Measurements from ENCODE around the gene DEUP1. TPM values are rescaled to one million over a fixed set of nuclear protein-coding genes. Genes with fewer than 3 reads are reported as not detected.
A peak's percentile ranks its signal among the peaks of the same experiment; 100 is the strongest.

Gene DEUP1, protein sequence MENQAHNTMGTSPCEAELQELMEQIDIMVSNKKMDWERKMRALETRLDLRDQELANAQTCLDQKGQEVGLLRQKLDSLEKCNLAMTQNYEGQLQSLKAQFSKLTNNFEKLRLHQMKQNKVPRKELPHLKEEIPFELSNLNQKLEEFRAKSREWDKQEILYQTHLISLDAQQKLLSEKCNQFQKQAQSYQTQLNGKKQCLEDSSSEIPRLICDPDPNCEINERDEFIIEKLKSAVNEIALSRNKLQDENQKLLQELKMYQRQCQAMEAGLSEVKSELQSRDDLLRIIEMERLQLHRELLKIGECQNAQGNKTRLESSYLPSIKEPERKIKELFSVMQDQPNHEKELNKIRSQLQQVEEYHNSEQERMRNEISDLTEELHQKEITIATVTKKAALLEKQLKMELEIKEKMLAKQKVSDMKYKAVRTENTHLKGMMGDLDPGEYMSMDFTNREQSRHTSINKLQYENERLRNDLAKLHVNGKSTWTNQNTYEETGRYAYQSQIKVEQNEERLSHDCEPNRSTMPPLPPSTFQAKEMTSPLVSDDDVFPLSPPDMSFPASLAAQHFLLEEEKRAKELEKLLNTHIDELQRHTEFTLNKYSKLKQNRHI
- not detected for polyA plus RNA-seq

DNA sequence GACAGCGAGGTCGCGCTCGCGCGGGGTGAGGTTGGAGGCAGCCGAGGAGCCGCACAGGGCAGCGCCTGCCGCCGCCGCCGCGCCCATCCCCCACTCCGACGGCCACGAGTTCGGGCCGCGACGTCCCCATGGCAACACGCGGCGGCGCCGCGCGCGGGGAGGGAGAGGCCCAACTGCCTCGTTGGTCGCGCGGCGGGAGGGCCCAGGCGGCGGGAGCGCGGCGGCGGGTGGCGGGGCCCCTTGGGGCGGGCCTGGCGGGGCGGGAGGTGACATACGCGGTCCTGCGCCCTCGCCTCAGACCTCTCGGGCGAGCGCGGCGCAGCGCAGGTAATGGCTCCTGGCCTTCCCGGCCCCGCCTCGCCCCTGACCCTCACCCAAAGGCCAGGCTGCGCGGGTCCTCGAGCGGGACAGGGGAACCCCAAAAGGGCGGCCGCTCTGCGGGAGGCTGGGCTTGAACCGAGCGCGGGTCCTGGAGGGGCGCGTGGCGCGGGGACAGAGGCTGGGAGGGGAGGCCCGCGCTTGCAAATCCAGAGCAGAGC is at the start of gene DEUP1:
Gene DEUP1, plus strand, starts transcription at position 297 of the 539 bp plus-strand sequence. CDS start 1,518 bp downstream, outside the sequence.
- Histone ChIP-seq H3K9me3 (ENCODE audit: control insufficient read depth in 2 of 2, insufficient read depth in 1 of 2, low read depth in 1 of 2, low read length in 1 of 2) (no peaks in the 10 kb centered on the region), H3K36me3 (ENCODE audit: control insufficient read depth in 2 of 2, insufficient read depth in 2 of 2, low read length in 1 of 2) (no peaks in the 10 kb centered on the region), H3K4me3 (ENCODE audit: low read depth in 1 of 2, low read length in 2 of 2) (peak within 1 kb of the TSS; percentile 37 to 43), H3K27me3 (ENCODE audit: control insufficient read depth in 1 of 2, insufficient read depth in 2 of 2, low read length in 2 of 2) (no peaks in the 10 kb centered on the region), H3K4me1 (ENCODE audit: control insufficient read depth in 2 of 2, insufficient read depth in 2 of 2, low read length in 1 of 2) (peaks cover 3 to 7% of the 10 kb centered on the region in 2 donors), H3K27ac (ENCODE audit: low read depth in 2 of 2, low read length in 1 of 2) (no peak within 1 kb of the TSS)
- 5 to 7% methylated on average over 63 to 73 of the region's 73 CpGs for WGBS, 2 donors

DNA sequence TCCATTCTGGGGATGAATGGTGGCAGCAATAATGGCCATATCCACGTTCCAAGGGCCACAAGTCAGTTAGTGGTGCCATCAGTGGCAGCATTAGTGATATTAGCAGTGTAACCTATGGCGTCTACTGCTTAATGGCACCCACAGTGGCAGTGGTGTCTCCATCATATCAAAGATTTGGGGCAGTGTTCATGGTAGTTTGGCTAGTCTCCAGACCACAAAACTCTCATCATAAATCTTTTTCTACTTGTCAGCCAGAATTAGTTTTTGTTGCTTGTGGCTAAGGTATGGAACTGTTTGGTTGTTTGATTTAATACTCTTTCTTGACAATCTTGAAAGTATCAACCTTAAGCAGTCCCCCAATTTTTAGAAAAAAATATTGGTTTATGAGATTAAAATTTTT is 45.1 kb upstream of the DEUP1 start:
- peaks cover 0 to 2% of the 10 kb centered on the region in 2 donors for H3K4me1 ChIP-seq (ENCODE audit: control insufficient read depth in 2 of 2, insufficient read depth in 2 of 2, low read length in 1 of 2)
- no peaks in the 10 kb centered on the region for H3K9me3 ChIP-seq (ENCODE audit: control insufficient read depth in 2 of 2, insufficient read depth in 1 of 2, low read depth in 1 of 2, low read length in 1 of 2)
- H3K4me3 ChIP-seq (ENCODE audit: low read depth in 1 of 2, low read length in 2 of 2): no peak overlapping the region
- no peaks in the 10 kb centered on the region for H3K27me3 ChIP-seq (ENCODE audit: control insufficient read depth in 1 of 2, insufficient read depth in 2 of 2, low read length in 2 of 2)
- no peaks in the 10 kb centered on the region for H3K36me3 ChIP-seq (ENCODE audit: control insufficient read depth in 2 of 2, insufficient read depth in 2 of 2, low read length in 1 of 2)
- 49 to 87% methylated on average over 2 of the region's 2 CpGs for WGBS, 2 donors
- no peak overlapping the region for H3K27ac ChIP-seq (ENCODE audit: low read depth in 2 of 2, low read length in 1 of 2)

GRCh38 chr11:93287434-93287833 is 43.1 kb upstream of the DEUP1 start:
- no peak overlapping the region for H3K27ac ChIP-seq (ENCODE audit: low read depth in 2 of 2, low read length in 1 of 2)
- H3K27me3 ChIP-seq (ENCODE audit: control insufficient read depth in 1 of 2, insufficient read depth in 2 of 2, low read length in 2 of 2): peaks cover 0 to 3% of the 10 kb centered on the region in 2 donors
- H3K9me3 ChIP-seq (ENCODE audit: control insufficient read depth in 2 of 2, insufficient read depth in 1 of 2, low read depth in 1 of 2, low read length in 1 of 2): no peaks in the 10 kb centered on the region
- peaks cover 0 to 2% of the 10 kb centered on the region in 2 donors for H3K4me1 ChIP-seq (ENCODE audit: control insufficient read depth in 2 of 2, insufficient read depth in 2 of 2, low read length in 1 of 2)
- 41 to 60% methylated on average over 2 of the region's 2 CpGs for WGBS, 2 donors
- no peaks in the 10 kb centered on the region for H3K36me3 ChIP-seq (ENCODE audit: control insufficient read depth in 2 of 2, insufficient read depth in 2 of 2, low read length in 1 of 2)
- no peak overlapping the region for H3K4me3 ChIP-seq (ENCODE audit: low read depth in 1 of 2, low read length in 2 of 2)

DNA sequence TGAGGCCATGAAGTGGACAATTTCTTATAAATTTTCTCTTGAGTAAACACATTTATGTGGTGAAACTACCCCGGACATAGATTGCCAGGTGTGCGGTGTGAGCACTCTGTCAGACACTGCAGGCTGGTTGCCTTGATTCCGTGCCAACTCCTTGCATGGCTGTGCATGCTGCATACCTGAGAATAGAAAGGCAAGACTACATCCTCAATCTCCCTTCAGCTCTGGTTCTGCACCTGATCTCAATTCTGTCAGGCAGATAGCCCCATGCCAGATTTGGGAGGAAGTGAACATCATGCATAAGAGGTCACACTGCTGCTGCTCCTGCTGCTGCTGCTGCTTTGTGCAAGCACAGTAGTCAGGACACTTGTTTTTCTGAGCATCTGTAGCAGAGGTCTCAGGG is 42.5 kb upstream of the DEUP1 start:
- H3K27me3 ChIP-seq (ENCODE audit: control insufficient read depth in 1 of 2, insufficient read depth in 2 of 2, low read length in 2 of 2): peaks cover 0 to 3% of the 10 kb centered on the region in 2 donors
- no peak overlapping the region for H3K27ac ChIP-seq (ENCODE audit: low read depth in 2 of 2, low read length in 1 of 2)
- H3K9me3 ChIP-seq (ENCODE audit: control insufficient read depth in 2 of 2, insufficient read depth in 1 of 2, low read depth in 1 of 2, low read length in 1 of 2): no peaks in the 10 kb centered on the region
- H3K4me3 ChIP-seq (ENCODE audit: low read depth in 1 of 2, low read length in 2 of 2): no peak overlapping the region
- whole genome bisulfite sequencing, 2 donors: 37 to 57% methylated on average over 3 of the region's 3 CpGs
- peaks cover 0 to 2% of the 10 kb centered on the region in 2 donors for H3K4me1 ChIP-seq (ENCODE audit: control insufficient read depth in 2 of 2, insufficient read depth in 2 of 2, low read length in 1 of 2)
- H3K36me3 ChIP-seq (ENCODE audit: control insufficient read depth in 2 of 2, insufficient read depth in 2 of 2, low read length in 1 of 2): no peaks in the 10 kb centered on the region

DNA sequence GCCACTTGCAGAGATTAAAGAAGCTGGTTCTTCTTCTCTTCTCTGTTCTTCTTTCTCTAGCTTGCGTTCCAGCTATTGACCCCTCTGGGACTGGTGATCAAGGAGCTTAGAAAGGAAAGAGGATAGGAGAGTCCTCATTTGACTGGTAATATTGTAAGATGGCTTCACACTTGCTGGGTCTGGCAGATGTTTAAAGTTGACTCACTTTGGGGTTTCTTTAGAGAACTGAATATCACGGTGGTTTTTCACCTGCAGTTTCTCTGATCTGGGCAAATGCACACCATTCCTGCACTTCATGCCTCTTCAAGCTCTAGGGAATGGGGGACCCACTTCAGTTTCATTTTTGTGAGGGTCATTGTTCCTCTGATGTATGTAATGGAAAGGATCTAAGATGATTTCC is 41.8 kb upstream of the DEUP1 start:
- WGBS, 2 donors: 93 to 94% methylated on average over 2 of the region's 2 CpGs
- H3K27ac ChIP-seq (ENCODE audit: low read depth in 2 of 2, low read length in 1 of 2): no peak overlapping the region
- H3K9me3 ChIP-seq (ENCODE audit: control insufficient read depth in 2 of 2, insufficient read depth in 1 of 2, low read depth in 1 of 2, low read length in 1 of 2): no peaks in the 10 kb centered on the region
- H3K4me3 ChIP-seq (ENCODE audit: low read depth in 1 of 2, low read length in 2 of 2): no peak overlapping the region
- H3K36me3 ChIP-seq (ENCODE audit: control insufficient read depth in 2 of 2, insufficient read depth in 2 of 2, low read length in 1 of 2): no peaks in the 10 kb centered on the region
- H3K27me3 ChIP-seq (ENCODE audit: control insufficient read depth in 1 of 2, insufficient read depth in 2 of 2, low read length in 2 of 2): peaks cover 0 to 3% of the 10 kb centered on the region in 2 donors
- H3K4me1 ChIP-seq (ENCODE audit: control insufficient read depth in 2 of 2, insufficient read depth in 2 of 2, low read length in 1 of 2): peaks cover 0 to 2% of the 10 kb centered on the region in 2 donors

GRCh38 chr11:93289782-93290463 is 40.6 kb upstream of the DEUP1 start:
- H3K9me3 ChIP-seq (ENCODE audit: control insufficient read depth in 2 of 2, insufficient read depth in 1 of 2, low read depth in 1 of 2, low read length in 1 of 2): no peaks in the 10 kb centered on the region
- H3K27ac ChIP-seq (ENCODE audit: low read depth in 2 of 2, low read length in 1 of 2): no peak overlapping the region
- H3K4me3 ChIP-seq (ENCODE audit: low read depth in 1 of 2, low read length in 2 of 2): no peak overlapping the region
- peaks cover 0 to 2% of the 10 kb centered on the region in 2 donors for H3K4me1 ChIP-seq (ENCODE audit: control insufficient read depth in 2 of 2, insufficient read depth in 2 of 2, low read length in 1 of 2)
- H3K36me3 ChIP-seq (ENCODE audit: control insufficient read depth in 2 of 2, insufficient read depth in 2 of 2, low read length in 1 of 2): no peaks in the 10 kb centered on the region
- peaks cover 0 to 3% of the 10 kb centered on the region in 2 donors for H3K27me3 ChIP-seq (ENCODE audit: control insufficient read depth in 1 of 2, insufficient read depth in 2 of 2, low read length in 2 of 2)
- WGBS, 2 donors: 62 to 65% methylated on average over 5 of the region's 5 CpGs

DNA sequence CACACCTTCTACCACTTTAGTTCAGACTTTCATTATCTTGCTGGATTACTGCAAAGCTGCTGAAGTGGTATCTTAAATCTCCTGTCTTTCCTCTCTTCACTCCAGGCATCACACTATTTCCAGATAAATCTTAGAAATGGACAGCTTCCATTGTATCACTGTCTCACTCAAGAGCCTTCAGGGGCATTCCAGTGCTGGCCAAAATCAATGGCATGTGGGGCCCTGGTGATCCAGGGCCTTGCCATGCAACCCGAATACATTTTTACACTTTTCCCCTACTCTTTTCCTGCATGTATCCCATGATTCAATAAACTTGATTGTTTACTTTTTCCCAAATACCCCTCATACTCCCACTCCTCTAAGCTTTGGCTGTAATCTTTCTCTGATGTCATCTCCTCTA is 39.4 kb upstream of the DEUP1 start:
- 83 to 87% methylated on average over 1 of the region's 1 CpG for WGBS, 2 donors
- H3K4me3 ChIP-seq (ENCODE audit: low read depth in 1 of 2, low read length in 2 of 2): no peak overlapping the region
- no peaks in the 10 kb centered on the region for H3K9me3 ChIP-seq (ENCODE audit: control insufficient read depth in 2 of 2, insufficient read depth in 1 of 2, low read depth in 1 of 2, low read length in 1 of 2)
- peaks cover 0 to 2% of the 10 kb centered on the region in 2 donors for H3K4me1 ChIP-seq (ENCODE audit: control insufficient read depth in 2 of 2, insufficient read depth in 2 of 2, low read length in 1 of 2)
- no peaks in the 10 kb centered on the region for H3K36me3 ChIP-seq (ENCODE audit: control insufficient read depth in 2 of 2, insufficient read depth in 2 of 2, low read length in 1 of 2)
- no peak overlapping the region for H3K27ac ChIP-seq (ENCODE audit: low read depth in 2 of 2, low read length in 1 of 2)
- H3K27me3 ChIP-seq (ENCODE audit: control insufficient read depth in 1 of 2, insufficient read depth in 2 of 2, low read length in 2 of 2): peaks cover 0 to 3% of the 10 kb centered on the region in 2 donors

DNA sequence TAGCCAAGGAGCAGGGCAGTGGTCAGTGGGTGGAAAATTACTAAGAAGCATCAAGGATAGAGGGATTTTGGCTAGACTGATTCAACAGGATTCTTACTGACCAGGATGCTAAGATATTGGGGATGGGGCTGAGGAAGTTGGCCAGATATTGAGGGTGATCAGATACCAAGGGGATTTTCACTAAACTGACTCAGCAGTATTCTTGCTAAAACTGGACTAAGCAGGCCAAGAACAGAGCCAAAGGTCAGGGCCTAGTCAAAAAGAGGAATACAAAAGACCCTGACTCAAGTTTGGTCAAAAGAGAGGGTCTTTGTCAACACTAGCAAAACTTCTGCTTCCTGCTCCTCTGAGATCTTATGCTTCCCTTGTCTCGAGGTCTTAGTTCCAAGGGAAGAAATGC is 38.6 kb upstream of the DEUP1 start:
- peaks cover 0 to 2% of the 10 kb centered on the region in 2 donors for H3K4me1 ChIP-seq (ENCODE audit: control insufficient read depth in 2 of 2, insufficient read depth in 2 of 2, low read length in 1 of 2)
- H3K4me3 ChIP-seq (ENCODE audit: low read depth in 1 of 2, low read length in 2 of 2): no peak overlapping the region
- no peaks in the 10 kb centered on the region for H3K36me3 ChIP-seq (ENCODE audit: control insufficient read depth in 2 of 2, insufficient read depth in 2 of 2, low read length in 1 of 2)
- WGBS, 2 donors: 77% methylated on average over 1 of the region's 1 CpG
- peaks cover 0 to 3% of the 10 kb centered on the region in 2 donors for H3K27me3 ChIP-seq (ENCODE audit: control insufficient read depth in 1 of 2, insufficient read depth in 2 of 2, low read length in 2 of 2)
- H3K27ac ChIP-seq (ENCODE audit: low read depth in 2 of 2, low read length in 1 of 2): no peak overlapping the region
- H3K9me3 ChIP-seq (ENCODE audit: control insufficient read depth in 2 of 2, insufficient read depth in 1 of 2, low read depth in 1 of 2, low read length in 1 of 2): no peaks in the 10 kb centered on the region

- Histone ChIP-seq H3K4me3 (ENCODE audit: low read depth in 1 of 2, low read length in 2 of 2) (no peak overlapping the region), H3K36me3 (ENCODE audit: control insufficient read depth in 2 of 2, insufficient read depth in 2 of 2, low read length in 1 of 2) (no peaks in the 10 kb centered on the region)
These were observed 34.5 kb upstream of the DEUP1 start for GRCh38 chr11:93295921-93296575.

More at GRCh38 chr11:93295921-93296575, 34.5 kb upstream of the DEUP1 start:
- WGBS, 2 donors: 71 to 73% methylated on average over 4 of the region's 4 CpGs
- Histone ChIP-seq H3K27ac (ENCODE audit: low read depth in 2 of 2, low read length in 1 of 2) (no peak overlapping the region), H3K9me3 (ENCODE audit: control insufficient read depth in 2 of 2, insufficient read depth in 1 of 2, low read depth in 1 of 2, low read length in 1 of 2) (no peaks in the 10 kb centered on the region), H3K4me1 (ENCODE audit: control insufficient read depth in 2 of 2, insufficient read depth in 2 of 2, low read length in 1 of 2) (no peaks in the 10 kb centered on the region), H3K27me3 (ENCODE audit: control insufficient read depth in 1 of 2, insufficient read depth in 2 of 2, low read length in 2 of 2) (peaks cover 0 to 3% of the 10 kb centered on the region in 2 donors)

Measured in esophagus (tissue), 2 donors.